HL-60 (cell line): Measurements from ENCODE around the gene SLC15A1.

ENCODE experiments used
- DNase-seq, 2 experiments: peaks; one replicate each; pipeline ENCODE4 v3.0.0-alpha.2; 2010 to 2020; ENCODE audit warnings: low read depth in 1 of 2, low spot score in 1 of 2
- H3K27ac ChIP-seq: fragments of 250-450 bp; sonication (Bioruptor Pico); replicated peaks from 2 replicates; pipeline ENCODE4 v1.5.1; 2020; ENCODE audit warnings: mild to moderate bottlenecking, moderate library complexity
- H3K27me3 ChIP-seq: fragments of 250-450 bp; sonication (Bioruptor Pico); 2 replicates; pipeline ENCODE4 v1.5.1; 2021; ENCODE audit warnings: mild to moderate bottlenecking, moderate library complexity; ENCODE audit not compliant: insufficient read depth, poor library complexity, severe bottlenecking
- H3K4me3 ChIP-seq: replicated peaks from 2 replicates; pipeline ENCODE4 v1.5.1; 2011; ENCODE audit warnings: mild to moderate bottlenecking, control low read depth, low read length; ENCODE audit not compliant: insufficient read depth
- CTCF ChIP-seq: IDR thresholded peaks from one replicate; pipeline ENCODE4 v1.5.1; 2011; ENCODE audit warnings: low read length, control low read depth, inconsistent platforms; ENCODE audit not compliant: insufficient read depth
- GABPA ChIP-seq: IDR thresholded peaks from 2 replicates; pipeline ENCODE4 v1.6.1; 2012; ENCODE audit warnings: low read depth
- POLR2AphosphoS5 ChIP-seq: IDR thresholded peaks from 2 replicates; pipeline ENCODE4 v1.6.1; 2012; ENCODE audit warnings: low read depth
- REST ChIP-seq: IDR thresholded peaks from 2 replicates; pipeline ENCODE4 v1.6.1; 2012; ENCODE audit warnings: low read depth; ENCODE audit not compliant: insufficient replicate concordance
- SPI1 ChIP-seq: IDR thresholded peaks from 2 replicates; pipeline ENCODE4 v1.6.1; 2012; ENCODE audit warnings: low read depth, mild to moderate bottlenecking, borderline replicate concordance

Gene SLC15A1

GRCh38 chr13:98775386-98775785, 22.9 kb upstream of the SLC15A1 start:
- H3K4me3 ChIP-seq = no peak overlapping the region
- H3K27ac ChIP-seq = no peak overlapping the region
- no peak for DNase-seq
- peaks cover 2% of the 10 kb centered on the region for H3K27me3 ChIP-seq
- TF ChIP-seq GABPA = no peak
- TF ChIP-seq POLR2AphosphoS5 = no peak
- TF ChIP-seq REST = no peak
- no peak for TF ChIP-seq SPI1
- no peak for TF ChIP-seq CTCF

GRCh38 chr13:98774776-98775175, 22.3 kb upstream of the SLC15A1 start:
- Histone ChIP-seq H3K27ac (no peak overlapping the region), H3K27me3 (peaks cover 2% of the 10 kb centered on the region), H3K4me3 (no peak overlapping the region)
- no peak for DNase-seq
- TF ChIP-seq POLR2AphosphoS5 (no peak), SPI1 (no peak), GABPA (no peak), REST (no peak), CTCF (no peak)

GRCh38 chr13:98773921-98774320, 21.4 kb upstream of the SLC15A1 start:
- H3K27me3 ChIP-seq = peaks cover 2% of the 10 kb centered on the region
- DNase-seq = no peak
- H3K4me3 ChIP-seq = no peak overlapping the region
- TF ChIP-seq SPI1 = no peak
- no peak for TF ChIP-seq POLR2AphosphoS5
- TF ChIP-seq GABPA = no peak
- no peak overlapping the region for H3K27ac ChIP-seq

GRCh38 chr13:98772794-98773452, 20.5 kb upstream of the SLC15A1 start:
- Histone ChIP-seq H3K27me3 (peaks cover 2% of the 10 kb centered on the region), H3K27ac (no peak overlapping the region), H3K4me3 (no peak overlapping the region)
- no peak for DNase-seq
- no peak for TF ChIP-seq CTCF
- no peak for TF ChIP-seq GABPA
- no peak for TF ChIP-seq SPI1
- TF ChIP-seq POLR2AphosphoS5 = no peak
- TF ChIP-seq REST = no peak
